ENCODE data around the gene ZFP90. TPM values are rescaled to one million over a fixed set of nuclear protein-coding genes. Genes with fewer than 3 reads are reported as not detected.

Gene ZFP90
- 18.4 and 21.5 TPM in 2 replicates for total RNA-seq

GRCh38 chr16:68538880-68539701 lies at the start of gene ZFP90:
Gene ZFP90, plus strand, starts transcription at chr16:68539291. Its CDS starts 502 bp downstream, at chr16:68539793.
- Histone ChIP-seq H3K4me3 (ENCODE audit: low read depth, low read length) (peak within 1 kb of the TSS; percentile 70), H3K27me3 (ENCODE audit: control insufficient read depth, insufficient read depth, low read length) (no peaks in the 10 kb centered on the region), H3K36me3 (ENCODE audit: control insufficient read depth, insufficient read depth, low read length) (peaks cover 5% of the 10 kb centered on the region)
- DNase-seq (ENCODE audit: low read depth), result peak; percentile 57
- TF ChIP-seq CTCF (IDR thresholded peaks at IDR 0.05; ENCODE audit: insufficient read depth, low read length, severe bottlenecking), result no peak
- no peak for FAIRE-seq

GRCh38 chr16:68490358-68490757 lies 48.7 kb upstream of the ZFP90 start:
- no peak for FAIRE-seq
- no peak for DNase-seq (ENCODE audit: low read depth)
- H3K4me3 ChIP-seq (ENCODE audit: low read depth, low read length), result no peak overlapping the region
- no peaks in the 10 kb centered on the region for H3K36me3 ChIP-seq (ENCODE audit: control insufficient read depth, insufficient read depth, low read length)
- H3K27me3 ChIP-seq (ENCODE audit: control insufficient read depth, insufficient read depth, low read length), result no peaks in the 10 kb centered on the region
- no peak for TF ChIP-seq CTCF (IDR thresholded peaks at IDR 0.05; ENCODE audit: insufficient read depth, low read length, severe bottlenecking)

GRCh38 chr16:68490829-68491575 lies 48.1 kb upstream of the ZFP90 start:
- TF ChIP-seq CTCF (IDR thresholded peaks at IDR 0.05; ENCODE audit: insufficient read depth, low read length, severe bottlenecking), result no peak
- Histone ChIP-seq H3K27me3 (ENCODE audit: control insufficient read depth, insufficient read depth, low read length) (no peaks in the 10 kb centered on the region), H3K4me3 (ENCODE audit: low read depth, low read length) (no peak overlapping the region), H3K36me3 (ENCODE audit: control insufficient read depth, insufficient read depth, low read length) (no peaks in the 10 kb centered on the region)
- FAIRE-seq, result peak; percentile 98
- peak; percentile 96 for DNase-seq (ENCODE audit: low read depth)

- Histone ChIP-seq H3K36me3 (ENCODE audit: control insufficient read depth, insufficient read depth, low read length) (no peaks in the 10 kb centered on the region), H3K4me3 (ENCODE audit: low read depth, low read length) (no peak overlapping the region), H3K27me3 (ENCODE audit: control insufficient read depth, insufficient read depth, low read length) (no peaks in the 10 kb centered on the region)
- TF ChIP-seq CTCF (IDR thresholded peaks at IDR 0.05; ENCODE audit: insufficient read depth, low read length, severe bottlenecking), result no peak
- FAIRE-seq (no peak), DNase-seq (ENCODE audit: low read depth) (no peak)
These were observed 47.5 kb upstream of the ZFP90 start for GRCh38 chr16:68491576-68491950.

- DNase-seq (ENCODE audit: low read depth) (no peak), FAIRE-seq (no peak)
- Histone ChIP-seq H3K27me3 (ENCODE audit: control insufficient read depth, insufficient read depth, low read length) (no peaks in the 10 kb centered on the region), H3K4me3 (ENCODE audit: low read depth, low read length) (no peak overlapping the region), H3K36me3 (ENCODE audit: control insufficient read depth, insufficient read depth, low read length) (no peaks in the 10 kb centered on the region)
- no peak for TF ChIP-seq CTCF (IDR thresholded peaks at IDR 0.05; ENCODE audit: insufficient read depth, low read length, severe bottlenecking)
These were observed 46.9 kb upstream of the ZFP90 start for GRCh38 chr16:68492151-68492542.

Measured in bronchial epithelial cell (primary cell).